DND-41 (cell line): ENCODE results near the gene RBL2.

Experiments used
- ATAC-seq: fragments of 200-7000 bp; cut with Tn5 transposase; 3 replicates; pipeline ENCODE4 v1.9.1; 2021; ENCODE audit warnings: low read depth; ENCODE audit not compliant: insufficient read depth
- DNase-seq: peaks from one replicate; pipeline ENCODE4 v3.0.0-alpha.2; 2020
- H2AFZ ChIP-seq: 2 replicates; pipeline ENCODE4 v1.6.0; 2012; ENCODE audit warnings: low read depth, low read length
- H3K27ac ChIP-seq: 2 replicates; pipeline ENCODE4 v1.5.1; 2012; ENCODE audit warnings: low read length, inconsistent platforms
- H3K27me3 ChIP-seq: fragments of 200-600 bp; sonication (generic); 2 replicates; pipeline ENCODE4 v1.6.0; 2012; ENCODE audit warnings: low read length, mild to moderate bottlenecking, inconsistent platforms; ENCODE audit not compliant: insufficient read depth, poor library complexity
- H3K36me3 ChIP-seq: 2 replicates; pipeline ENCODE4 v1.5.1; 2012; ENCODE audit warnings: low read length, inconsistent platforms; ENCODE audit not compliant: insufficient read depth
- H3K4me1 ChIP-seq: 2 replicates; pipeline ENCODE4 v1.5.1; 2012; ENCODE audit warnings: mild to moderate bottlenecking, low read length; ENCODE audit not compliant: insufficient read depth
- H3K4me2 ChIP-seq: 2 replicates; pipeline ENCODE4 v1.6.0; 2012; ENCODE audit warnings: mild to moderate bottlenecking, moderate library complexity, low read length, inconsistent platforms; ENCODE audit not compliant: insufficient read depth
- H3K4me3 ChIP-seq, 2 experiments: fragments of 200-600 bp in 1 of 2; shearing (Covaris generic) in 1 of 2; 2 replicates each; pipeline ENCODE4 v1.5.1; 2012 to 2016; ENCODE audit warnings: inconsistent platforms in 2 of 2, low read length in 2 of 2, mild to moderate bottlenecking in 2 of 2, low read depth in 1 of 2, moderate library complexity in 1 of 2
- H3K79me2 ChIP-seq: 2 replicates; pipeline ENCODE4 v1.6.0; 2012; ENCODE audit warnings: low read length, inconsistent platforms; ENCODE audit not compliant: insufficient read depth
- H3K9ac ChIP-seq: 2 replicates; pipeline ENCODE4 v1.6.0; 2012; ENCODE audit warnings: low read depth, mild to moderate bottlenecking, inconsistent platforms, low read length, moderate library complexity
- H3K9me3 ChIP-seq: 2 replicates; pipeline ENCODE4 v1.5.1; 2012; ENCODE audit warnings: low read length, moderate library complexity, mild to moderate bottlenecking, inconsistent platforms; ENCODE audit not compliant: insufficient read depth, severe bottlenecking
- H4K20me1 ChIP-seq: 2 replicates; pipeline ENCODE4 v1.6.0; 2012; ENCODE audit warnings: low read length; ENCODE audit not compliant: insufficient read depth
- CTCF ChIP-seq: IDR thresholded peaks from 2 replicates; pipeline ENCODE4 v1.5.1; 2012; ENCODE audit warnings: borderline replicate concordance, low read length, moderate library complexity, mild to moderate bottlenecking; ENCODE audit not compliant: poor library complexity, severe bottlenecking; ENCODE audit errors: extremely low read depth
- EZH2 ChIP-seq: IDR thresholded peaks from 3 replicates; pipeline ENCODE4 v1.6.1; 2012; ENCODE audit warnings: borderline replicate concordance, low read depth, mild to moderate bottlenecking, moderate library complexity, low read length, inconsistent platforms; ENCODE audit not compliant: severe bottlenecking

The RBL2 gene

GRCh38 chr16:53529513-53529912 lies 95.2 kb downstream of the RBL2 start:
- no peak overlapping the region for H2AFZ ChIP-seq
- peaks cover 30% of the 10 kb centered on the region for H3K4me1 ChIP-seq
- no peaks in the 10 kb centered on the region for H3K27me3 ChIP-seq
- H3K9ac ChIP-seq: no peak overlapping the region
- no peaks in the 10 kb centered on the region for H3K9me3 ChIP-seq
- no peak overlapping the region for H3K4me2 ChIP-seq
- H3K27ac ChIP-seq: no peak overlapping the region
- ATAC-seq (no peak), DNase-seq (no peak)
- H3K4me3 ChIP-seq: no peak overlapping the region
- H3K36me3 ChIP-seq: no peaks in the 10 kb centered on the region
- no peaks in the 10 kb centered on the region for H4K20me1 ChIP-seq
- TF ChIP-seq CTCF (no peak), EZH2 (no peak)
- H3K79me2 ChIP-seq: no peaks in the 10 kb centered on the region

- H3K9ac ChIP-seq: no peak overlapping the region
- H3K27me3 ChIP-seq: no peaks in the 10 kb centered on the region
- no peak overlapping the region for H2AFZ ChIP-seq
- no peaks in the 10 kb centered on the region for H3K36me3 ChIP-seq
- no peak overlapping the region for H3K4me2 ChIP-seq
- H3K9me3 ChIP-seq: no peaks in the 10 kb centered on the region
- ATAC-seq (no peak), DNase-seq (no peak)
- TF ChIP-seq EZH2: no peak
- no peak for TF ChIP-seq CTCF
- H3K27ac ChIP-seq: no peak overlapping the region
- H3K79me2 ChIP-seq: no peaks in the 10 kb centered on the region
- H3K4me3 ChIP-seq: no peak overlapping the region
- H3K4me1 ChIP-seq: peaks cover 30% of the 10 kb centered on the region
- H4K20me1 ChIP-seq: no peaks in the 10 kb centered on the region
These were observed 95.8 kb downstream of the RBL2 start for GRCh38 chr16:53530046-53530445.

GRCh38 chr16:53530741-53531140 lies 96.5 kb downstream of the RBL2 start:
- H3K27ac ChIP-seq: no peak overlapping the region
- ATAC-seq (no peak), DNase-seq (no peak)
- H3K36me3 ChIP-seq: no peaks in the 10 kb centered on the region
- TF ChIP-seq EZH2: no peak
- no peak for TF ChIP-seq CTCF
- no peak overlapping the region for H3K9ac ChIP-seq
- H3K79me2 ChIP-seq: no peaks in the 10 kb centered on the region
- H4K20me1 ChIP-seq: no peaks in the 10 kb centered on the region
- H3K4me2 ChIP-seq: no peak overlapping the region
- H3K4me3 ChIP-seq: no peak overlapping the region
- no peaks in the 10 kb centered on the region for H3K9me3 ChIP-seq
- H3K4me1 ChIP-seq: peaks cover 30% of the 10 kb centered on the region
- H3K27me3 ChIP-seq: no peaks in the 10 kb centered on the region
- H2AFZ ChIP-seq: no peak overlapping the region

GRCh38 chr16:53534206-53534605 lies 99.9 kb downstream of the RBL2 start:
- Histone ChIP-seq H3K9me3 (no peaks in the 10 kb centered on the region), H3K79me2 (no peaks in the 10 kb centered on the region), H3K27ac (no peak overlapping the region), H4K20me1 (no peaks in the 10 kb centered on the region), H3K4me1 (peaks cover under 1% of the 10 kb centered on the region; the same call in 1 of the 2 replicates), H3K36me3 (no peaks in the 10 kb centered on the region), H3K27me3 (no peaks in the 10 kb centered on the region), H3K9ac (no peak overlapping the region), H2AFZ (no peak overlapping the region), H3K4me2 (no peak overlapping the region), H3K4me3 (no peak overlapping the region)
- ATAC-seq (no peak), DNase-seq (no peak)
- TF ChIP-seq EZH2: no peak
- TF ChIP-seq CTCF: no peak
